K562 (cell line): ENCODE measurements around the gene DISC1. TPM values are rescaled to one million over a fixed set of nuclear protein-coding genes. Genes with fewer than 3 reads are reported as not detected.
A peak's percentile ranks its signal among the peaks of the same experiment; 100 is the strongest.

Experiments
- CEBPB ChIP-seq: fragments of 450-650 bp; IDR thresholded peaks from 2 replicates; pipeline ENCODE4 v1.6.1; 2016; ENCODE audit warnings: missing genetic modification characterization, missing compliant biosample characterization
- CHCHD3 ChIP-seq: fragments of 250-450 bp; sonication (Bioruptor Pico); IDR thresholded peaks from 2 replicates; pipeline ENCODE4 v2.1.2; 2022; ENCODE audit warnings: mild to moderate bottlenecking
- DMBX1 ChIP-seq: fragments of 250-450 bp; sonication (Bioruptor Pico); IDR thresholded peaks from 2 replicates; pipeline ENCODE4 v1.8.0; 2022; ENCODE audit warnings: inconsistent platforms, mild to moderate bottlenecking, moderate library complexity, borderline replicate concordance
- ETS2 ChIP-seq: IDR thresholded peaks from 2 replicates; pipeline ENCODE4 v1.6.1; 2016; ENCODE audit warnings: borderline replicate concordance, missing genetic modification characterization, mild to moderate bottlenecking, moderate library complexity, missing compliant biosample characterization; ENCODE audit not compliant: poor library complexity, severe bottlenecking
- HNRNPK ChIP-seq: fragments of 200-400 bp; formaldehyde crosslinking; IDR thresholded peaks from one replicate; pipeline ENCODE4 v1.6.1; 2018; ENCODE audit warnings: mild to moderate bottlenecking, low read depth, low read length; ENCODE audit not compliant: poor library complexity, severe bottlenecking
- MTA2 ChIP-seq: fragments of 450-650 bp; IDR thresholded peaks from 2 replicates; pipeline ENCODE4 v1.6.1; 2016; ENCODE audit warnings: low read depth
- MTA3 ChIP-seq: fragments of 450-650 bp; formaldehyde crosslinking; IDR thresholded peaks from 2 replicates; pipeline ENCODE4 v1.6.1; 2017; ENCODE audit warnings: mild to moderate bottlenecking, borderline replicate concordance
- MXI1 ChIP-seq: IDR thresholded peaks from 2 replicates; pipeline ENCODE4 v1.6.1; 2011; ENCODE audit warnings: low read depth, mild to moderate bottlenecking, improper control_type of control experiment, low read length
- NEUROD1 ChIP-seq: fragments of 150-350 bp; IDR thresholded peaks from 2 replicates; pipeline ENCODE4 v1.6.1; 2014; ENCODE audit warnings: borderline replicate concordance, low read length, low read depth; ENCODE audit not compliant: partially characterized antibody
- NONO ChIP-seq, 2 experiments: fragments of 200-400 bp in 1 of 2; fragments of 450-650 bp in 1 of 2; formaldehyde crosslinking in 1 of 2; IDR thresholded peaks; 2 replicates each; pipeline ENCODE4 v1.6.1; 2017; ENCODE audit warnings: low read depth in 2 of 2, mild to moderate bottlenecking in 2 of 2, moderate library complexity in 2 of 2, low read length in 1 of 2
- PREB ChIP-seq: sonication (generic); formaldehyde crosslinking; IDR thresholded peaks from 2 replicates; pipeline ENCODE4 v1.8.1; 2023; ENCODE audit warnings: mild to moderate bottlenecking, missing genetic modification reagents
- SMARCA4 ChIP-seq: fragments of 450-650 bp; IDR thresholded peaks from 2 replicates; pipeline ENCODE4 v1.6.1; 2016
- TCF7L2 ChIP-seq: fragments of 150-350 bp; IDR thresholded peaks from 2 replicates; pipeline ENCODE4 v1.6.1; 2016; ENCODE audit warnings: low read depth, mild to moderate bottlenecking, low read length, moderate library complexity
- XRCC3 ChIP-seq: fragments of 450-650 bp; IDR thresholded peaks from 2 replicates; pipeline ENCODE4 v1.6.1; 2017; ENCODE audit warnings: mild to moderate bottlenecking, moderate library complexity
- ZFP36 ChIP-seq: fragments of 150-350 bp; IDR thresholded peaks from 2 replicates; pipeline ENCODE4 v1.6.1; 2018; ENCODE audit warnings: low read length, low read depth; ENCODE audit not compliant: partially characterized antibody
- ZFX ChIP-seq: sonication (generic); formaldehyde crosslinking; IDR thresholded peaks from 2 replicates; pipeline ENCODE4 v1.8.0; 2022; ENCODE audit warnings: mild to moderate bottlenecking, missing genetic modification reagents, moderate library complexity
- ZNF408 ChIP-seq: fragments of 250-450 bp; sonication (Bioruptor Pico); IDR thresholded peaks from 2 replicates; pipeline ENCODE4 v1.4.0; 2020; ENCODE audit warnings: low read depth, mild to moderate bottlenecking, moderate library complexity
- ZNF445 ChIP-seq: fragments of 250-450 bp; sonication (Bioruptor Pico); IDR thresholded peaks from 2 replicates; pipeline ENCODE4 v1.4.0; 2020; ENCODE audit warnings: low read depth, mild to moderate bottlenecking, moderate library complexity
- ZNF592 ChIP-seq: fragments of 450-650 bp; IDR thresholded peaks from 2 replicates; pipeline ENCODE4 v1.6.1; 2017; ENCODE audit warnings: antibody characterized with exemption, mild to moderate bottlenecking
- ZNF699 ChIP-seq: fragments of 250-450 bp; sonication (Bioruptor Pico); IDR thresholded peaks from 2 replicates; pipeline ENCODE4 v1.8.0; 2021; ENCODE audit warnings: mild to moderate bottlenecking, moderate library complexity; ENCODE audit not compliant: insufficient replicate concordance
- polyA plus RNA-seq, 8 experiments: library from polyadenylated mRNA; depleted of rRNA in 4 of 8; stranded (reverse) in 5 of 8; unstranded in 3 of 8; fragments of >200 nt; fragmentation: Nextera tagmentation in 2 of 8; fragmentation: Illumina TruSeq in 1 of 8; extraction: Ambion mirVana in 2 of 8; extraction: Trizol in 1 of 8; gene quantifications; 2 replicates each; pipeline versions ENCODE4 v1.2.1 to v1.2.3, GENCODE V29; 2011 to 2014; ENCODE audit warnings: inconsistent platforms in 1 of 8, missing spikeins in 1 of 8
- total RNA-seq, 7 experiments: library from RNA; depleted of rRNA in 6 of 7; stranded (reverse); fragments of >200 nt in 6 of 7; fragmentation: Illumina TruSeq in 2 of 7; extraction: Trizol in 2 of 7; gene quantifications; 2 replicates each; pipeline versions ENCODE4 v1.2.1 to v1.2.3, GENCODE V29; 2011 to 2021; ENCODE audit warnings: low replicate concordance in 1 of 7

DISC1 gene
- total and polyA plus RNA-seq, 9 of the 15 experiments (the other 6 are each of a cell fraction or from before 2014, with no cell fraction given) = 0.01 to 0.11 (median 0.08) TPM; not detected in 1

DNA sequence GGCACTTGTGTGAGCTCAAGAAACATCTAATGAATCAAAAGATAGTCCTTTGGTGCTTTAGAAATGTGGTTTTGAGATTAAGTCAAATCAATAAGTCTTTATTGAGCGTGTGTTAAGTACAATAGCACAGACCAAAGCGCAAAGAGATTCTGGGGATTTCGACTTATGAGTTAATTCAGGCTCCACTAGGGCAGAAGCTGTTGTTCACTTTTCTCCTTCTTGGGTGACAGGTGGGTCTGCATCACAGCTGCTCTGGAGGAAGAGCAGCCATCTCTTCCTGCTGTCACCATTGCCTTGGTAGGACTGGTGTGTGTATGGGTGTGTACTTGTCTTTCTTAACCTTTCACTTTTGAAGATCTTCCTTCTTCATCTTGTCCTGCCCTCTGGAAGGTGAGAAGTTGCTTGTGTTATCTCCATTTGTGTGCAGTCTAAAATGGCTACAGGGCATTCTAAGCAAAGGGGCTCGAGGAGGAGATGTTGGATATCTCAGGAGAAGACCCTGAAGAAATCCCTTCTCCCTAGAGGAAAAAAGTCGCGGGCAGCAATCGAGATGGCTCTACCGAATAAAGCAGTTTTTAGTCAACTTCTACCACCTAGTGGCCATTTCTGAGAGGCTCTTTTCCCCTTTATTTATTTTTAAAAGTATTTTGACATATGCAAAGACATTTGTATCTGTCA, 22.9 kb upstream of the DISC1 start (continued):
- TF ChIP-seq CHCHD3 (CRISPR knock-in tag) = no peak
- no peak for TF ChIP-seq NONO (IDR thresholded peaks at IDR 0.05; ENCODE audit: low read depth in 2 of 2, low read length in 1 of 2)
- no peak for TF ChIP-seq HNRNPK
- peak; percentile 6; the same call in 1 of the 2 replicates for TF ChIP-seq CEBPB (tag)
- no peak for TF ChIP-seq ZFX (CRISPR knock-in tag)
- no peak for TF ChIP-seq MTA3
- no peak for TF ChIP-seq TCF7L2
- no peak for TF ChIP-seq PREB (CRISPR knock-in tag)
- TF ChIP-seq MTA2 = no peak
- TF ChIP-seq ZNF592 = no peak
- TF ChIP-seq ZNF445 (CRISPR knock-in tag) = no peak
- 0 out of 2 replicates have a peak, but pooled peaks have one; percentile 14 for TF ChIP-seq SMARCA4
- TF ChIP-seq XRCC3 = no peak
- no peak for TF ChIP-seq ZNF699 (CRISPR knock-in tag)
- TF ChIP-seq ZNF408 (CRISPR knock-in tag) = no peak
- TF ChIP-seq DMBX1 (CRISPR knock-in tag) = no peak
- no peak for TF ChIP-seq ETS2
- TF ChIP-seq MXI1 = no peak
- no peak for TF ChIP-seq NEUROD1
- no peak for TF ChIP-seq ZFP36
